Measurements from ENCODE around the gene CACNA2D2.

CACNA2D2 gene

GRCh38 chr3:50508821-50509220, 5.4 kb upstream of the CACNA2D2 start:
- TF ChIP-seq CTCF (conservative IDR thresholded peaks at IDR 0.05; ENCODE audit: low read length), result no peak
- DNase-seq (ENCODE audit: low read depth), result no peak

GRCh38 chr3:50506169-50506568, 2.7 kb upstream of the CACNA2D2 start:
- no peak for DNase-seq (ENCODE audit: low read depth)
- TF ChIP-seq CTCF (conservative IDR thresholded peaks at IDR 0.05; ENCODE audit: low read length), result no peak
- no peak overlapping the region for H3K4me3 ChIP-seq (ENCODE audit: low read length)

More at GRCh38 chr3:50508821-50509220, 5.4 kb upstream of the CACNA2D2 start:
- H3K4me3 ChIP-seq (ENCODE audit: low read length), result no peak overlapping the region

- DNase-seq (ENCODE audit: low read depth), result no peak
- no peak overlapping the region for H3K4me3 ChIP-seq (ENCODE audit: low read length)
- no peak for TF ChIP-seq CTCF (conservative IDR thresholded peaks at IDR 0.05; ENCODE audit: low read length)
Observed at GRCh38 chr3:50504681-50505080, 1.2 kb upstream of the CACNA2D2 start.

GRCh38 chr3:50502584-50503423, 630 bp downstream of the CACNA2D2 start:
- H3K4me3 ChIP-seq (ENCODE audit: low read length), result no peak overlapping the region
- no peak for TF ChIP-seq CTCF (conservative IDR thresholded peaks at IDR 0.05; ENCODE audit: low read length)
- no peak for DNase-seq (ENCODE audit: low read depth)

- TF ChIP-seq CTCF (conservative IDR thresholded peaks at IDR 0.05; ENCODE audit: low read length), result no peak
- DNase-seq (ENCODE audit: low read depth), result no peak
- H3K4me3 ChIP-seq (ENCODE audit: low read length), result no peak overlapping the region
Observed at GRCh38 chr3:50502225-50502583, 1.2 kb downstream of the CACNA2D2 start.

GRCh38 chr3:50495609-50496423, 7.6 kb downstream of the CACNA2D2 start:
- H3K4me3 ChIP-seq (ENCODE audit: low read length), result no peak overlapping the region
- DNase-seq (ENCODE audit: low read depth), result no peak
- TF ChIP-seq CTCF (conservative IDR thresholded peaks at IDR 0.05; ENCODE audit: low read length), result no peak

Measured in AG10803 (cell line).